Osteocyte (in vitro differentiated cells): Measurements from ENCODE around the gene PHETA1. TPM values are rescaled to one million over a fixed set of nuclear protein-coding genes. Genes with fewer than 3 reads are reported as not detected.

Source experiments
- DNase-seq: peaks from one replicate; pipeline ENCODE4 v3.0.0; 2021; ENCODE audit warnings: mixed read lengths; ENCODE audit not compliant: unreplicated experiment; ENCODE audit errors: extremely low spot score
- H3K27ac Mint-ChIP-seq: one replicate; pipeline ENCODE4 v1.8.0; 2021; ENCODE audit warnings: mild to moderate bottlenecking, mixed read lengths; ENCODE audit not compliant: unreplicated experiment
- H3K27me3 Mint-ChIP-seq: one replicate; pipeline ENCODE4 v1.8.0; 2021; ENCODE audit warnings: mixed read lengths; ENCODE audit not compliant: unreplicated experiment
- H3K36me3 Mint-ChIP-seq: one replicate; pipeline ENCODE4 v1.8.0; 2021; ENCODE audit warnings: mixed read lengths; ENCODE audit not compliant: unreplicated experiment
- H3K4me1 Mint-ChIP-seq: one replicate; pipeline ENCODE4 v1.8.0; 2021; ENCODE audit warnings: mixed read lengths; ENCODE audit not compliant: unreplicated experiment
- H3K4me3 Mint-ChIP-seq: one replicate; pipeline ENCODE4 v1.8.0; 2021; ENCODE audit warnings: mild to moderate bottlenecking, moderate library complexity, mixed read lengths; ENCODE audit not compliant: unreplicated experiment
- H3K9me3 Mint-ChIP-seq: one replicate; pipeline ENCODE4 v1.8.0; 2021; ENCODE audit warnings: mixed read lengths; ENCODE audit not compliant: unreplicated experiment
- CTCF ChIP-seq: fragments of 200-600 bp; sonication (generic); IDR thresholded peaks from 2 replicates; pipeline ENCODE4 v1.5.0; 2021; ENCODE audit warnings: antibody characterized with exemption, mild to moderate bottlenecking, moderate library complexity
- total RNA-seq: library from RNA; stranded (reverse); gene quantifications from 2 replicates; pipeline ENCODE4 v1.2.1, GENCODE V29; 2021

PHETA1 gene
- total RNA-seq, 1 donor from 2014 or later = 13.6 TPM

- no peak for TF ChIP-seq CTCF
- no peaks in the 10 kb centered on the region for H3K9me3 Mint-ChIP-seq
- no peak overlapping the region for H3K4me3 Mint-ChIP-seq
- DNase-seq = no peak
- peaks cover 12% of the 10 kb centered on the region for H3K36me3 Mint-ChIP-seq
- H3K27me3 Mint-ChIP-seq = no peaks in the 10 kb centered on the region
- H3K27ac Mint-ChIP-seq = no peak overlapping the region
- peaks cover 26% of the 10 kb centered on the region for H3K4me1 Mint-ChIP-seq
Measured at GRCh38 chr12:111363578-111363977, 5.3 kb downstream of the PHETA1 start.

DNA sequence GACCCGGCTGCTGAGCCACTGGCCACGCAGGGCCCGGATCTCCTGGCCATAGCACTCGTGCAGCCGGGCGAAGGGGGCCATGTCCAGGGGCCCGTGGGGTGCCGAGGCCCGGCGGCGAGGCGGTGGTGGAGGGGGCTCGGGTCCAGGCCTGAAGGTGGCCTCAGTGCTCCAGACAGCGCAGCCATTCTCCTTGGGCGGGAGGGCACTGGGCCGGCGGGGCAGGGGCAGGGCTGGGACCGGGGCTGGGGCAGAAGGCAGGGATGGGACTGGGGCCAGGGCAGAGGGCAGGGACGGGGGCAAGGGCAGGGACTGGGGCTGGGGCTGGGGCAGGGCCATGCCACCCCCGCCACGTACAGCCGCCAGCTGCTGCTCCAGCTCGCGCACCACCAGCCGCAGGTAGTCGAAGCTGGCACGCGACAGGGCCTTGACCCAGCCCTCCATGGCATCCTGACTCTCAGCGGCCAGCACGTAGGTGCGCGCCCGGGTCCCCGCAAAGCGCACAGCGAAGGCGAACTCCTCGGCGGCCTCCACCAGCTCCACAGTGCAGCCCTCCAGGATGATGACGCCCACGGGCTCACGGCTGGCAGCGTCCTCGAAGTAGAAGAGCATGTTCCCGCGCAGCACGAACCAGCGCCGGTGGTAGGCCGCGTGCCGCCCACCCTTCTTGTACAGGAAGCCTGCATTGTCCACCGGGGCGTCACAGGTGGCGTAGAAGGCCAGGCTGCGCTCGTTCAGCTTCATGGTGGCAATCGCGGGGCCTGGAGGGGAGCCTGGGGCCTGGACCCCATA, 6.0 kb downstream of the PHETA1 start:
- TF ChIP-seq CTCF = no peak
- Mint-ChIP-seq H3K27ac (no peak overlapping the region), H3K4me1 (peaks cover 22% of the 10 kb centered on the region), H3K36me3 (peaks cover 12% of the 10 kb centered on the region), H3K4me3 (no peak overlapping the region), H3K27me3 (no peaks in the 10 kb centered on the region), H3K9me3 (no peaks in the 10 kb centered on the region)
- no peak for DNase-seq

GRCh38 chr12:111361717-111362576, 6.9 kb downstream of the PHETA1 start:
- H3K27ac Mint-ChIP-seq = no peak overlapping the region
- TF ChIP-seq CTCF = no peak

DNA sequence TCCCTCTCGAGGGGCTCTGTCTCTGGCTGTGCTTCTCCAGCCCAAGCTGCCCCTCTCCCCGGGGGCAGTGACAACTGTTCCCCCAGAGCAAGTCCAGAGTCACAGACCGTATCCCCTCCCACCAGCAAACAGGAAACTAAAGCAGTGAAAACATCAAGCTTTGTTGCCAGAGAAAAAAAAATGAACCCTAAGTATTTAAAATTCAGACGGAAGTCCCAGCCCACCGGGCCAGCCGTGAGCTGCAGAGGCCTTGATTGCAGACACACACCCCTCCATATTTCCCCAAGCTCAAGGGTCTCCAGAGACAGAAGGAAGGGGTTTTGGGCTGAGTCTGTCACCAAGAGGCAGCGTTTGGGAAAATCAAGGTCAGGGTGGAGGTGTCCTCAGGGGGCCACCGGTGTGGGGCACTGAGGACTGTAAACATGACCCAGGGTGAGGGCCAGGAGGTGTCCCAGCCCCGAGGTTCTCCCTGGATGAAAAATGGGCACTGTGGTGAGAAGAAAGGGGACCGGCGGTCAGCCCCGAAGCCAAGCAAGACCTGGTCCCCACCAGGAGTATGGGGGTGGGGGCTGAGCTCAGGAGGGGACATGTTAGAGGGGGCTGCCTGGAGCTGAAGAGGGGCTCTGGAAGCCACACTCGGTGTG, 7.7 kb downstream of the PHETA1 start:
- TF ChIP-seq CTCF = no peak
- Mint-ChIP-seq H3K4me1 (peaks cover 9% of the 10 kb centered on the region), H3K36me3 (peaks cover 10% of the 10 kb centered on the region), H3K27me3 (no peaks in the 10 kb centered on the region), H3K4me3 (no peak overlapping the region), H3K9me3 (no peaks in the 10 kb centered on the region), H3K27ac (no peak overlapping the region)
- DNase-seq = no peak

More at GRCh38 chr12:111361717-111362576, 6.9 kb downstream of the PHETA1 start:
- no peaks in the 10 kb centered on the region for H3K27me3 Mint-ChIP-seq
- H3K36me3 Mint-ChIP-seq = peaks cover 12% of the 10 kb centered on the region
- peaks cover 13% of the 10 kb centered on the region for H3K4me1 Mint-ChIP-seq
- DNase-seq = no peak
- H3K4me3 Mint-ChIP-seq = no peak overlapping the region
- no peaks in the 10 kb centered on the region for H3K9me3 Mint-ChIP-seq
